ENCODE data around the gene ZBTB7C. TPM values are rescaled to one million over a fixed set of nuclear protein-coding genes. Genes with fewer than 3 reads are reported as not detected.

The ZBTB7C gene
- total and polyA plus RNA-seq, 5 donors from 2014 or later: not detected

GRCh38 chr18:48020337-48021250 is 388.6 kb downstream of the ZBTB7C start:
- H3K36me3 Mint-ChIP-seq: no peaks in the 10 kb centered on the region
- H3K27ac Mint-ChIP-seq: no peak overlapping the region
- Histone ChIP-seq H3K4me3 (ENCODE audit: low read depth, low read length) (no peak overlapping the region), H3K4me1 (ENCODE audit: control insufficient read depth, insufficient read depth, low read length, poor library complexity, severe bottlenecking) (no peaks in the 10 kb centered on the region), H3K9me3 (ENCODE audit: control insufficient read depth in 2 of 2, low read length in 2 of 2) (peaks cover 0 to 2% of the 10 kb centered on the region in 2 experiments), H3K27ac (ENCODE audit: insufficient read depth, low read length, poor library complexity, severe bottlenecking) (no peak overlapping the region), H3K36me3 (ENCODE audit: control insufficient read depth, insufficient read depth, low read length) (no peaks in the 10 kb centered on the region), H3K27me3 (ENCODE audit: control insufficient read depth, insufficient read depth, low read length) (peaks cover 10% of the 10 kb centered on the region)
- H3K4me1 Mint-ChIP-seq: peaks cover 0 to 5% (median 0%) of the 10 kb centered on the region in 4 donors
- H3K9me3 Mint-ChIP-seq: peaks cover 0 to 2% (median 0%) of the 10 kb centered on the region in 7 donors
- ATAC-seq (ENCODE audit: low read depth in 2 of 2) (no peak), DNase-seq (no peak)
- peaks cover 48% of the 10 kb centered on the region for H3K27me3 Mint-ChIP-seq
- no peak overlapping the region for H3K4me3 Mint-ChIP-seq

DNA sequence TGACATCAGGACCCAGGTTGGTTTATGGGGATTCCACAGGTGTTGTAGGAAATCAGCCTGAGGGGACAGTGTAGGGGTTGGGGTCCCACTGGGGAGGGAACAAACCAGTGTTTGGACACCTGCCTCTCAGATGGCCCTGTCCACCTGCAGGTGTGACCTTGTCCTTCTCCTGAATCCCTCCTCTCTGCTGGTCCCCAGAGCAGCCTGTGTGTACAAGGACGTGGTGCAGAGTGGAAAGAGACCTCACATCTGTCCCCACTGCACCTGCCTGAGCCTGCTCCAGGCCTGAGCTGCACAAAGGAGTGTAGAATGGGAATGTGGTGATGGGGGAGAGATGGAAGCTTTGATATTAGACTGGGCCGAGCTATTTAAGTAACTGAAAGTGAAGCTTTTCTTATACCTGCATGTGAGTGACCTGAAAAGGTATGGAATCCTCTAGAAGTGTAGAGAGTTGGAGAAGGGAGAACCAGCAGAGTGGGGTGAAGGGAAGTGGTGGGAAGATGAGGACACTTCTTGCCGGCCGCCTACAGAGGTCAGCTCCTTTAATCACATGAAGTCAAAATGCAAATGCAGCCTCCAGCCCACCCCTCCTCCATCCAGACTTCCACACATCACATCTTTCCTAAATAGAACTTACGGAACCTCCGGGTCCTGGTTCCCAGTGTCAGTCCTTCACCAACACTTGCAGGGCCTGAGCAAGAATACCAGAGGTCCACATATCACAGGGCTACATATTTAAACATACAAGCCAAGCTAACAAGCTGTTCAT is 389.4 kb downstream of the ZBTB7C start:
- DNase-seq (no peak), ATAC-seq (ENCODE audit: low read depth in 2 of 2) (peak in 1 of 2 donors; percentile 28)
- peaks cover 0 to 5% of the 10 kb centered on the region in 2 experiments for H3K9me3 ChIP-seq (ENCODE audit: control insufficient read depth in 2 of 2, low read length in 2 of 2)
- H3K27ac ChIP-seq (ENCODE audit: insufficient read depth, low read length, poor library complexity, severe bottlenecking): no peak overlapping the region
- H3K4me1 ChIP-seq (ENCODE audit: control insufficient read depth, insufficient read depth, low read length, poor library complexity, severe bottlenecking): no peaks in the 10 kb centered on the region
- peaks cover 0 to 5% (median 0%) of the 10 kb centered on the region in 4 donors for H3K4me1 Mint-ChIP-seq
- H3K36me3 ChIP-seq (ENCODE audit: control insufficient read depth, insufficient read depth, low read length): no peaks in the 10 kb centered on the region
- no peaks in the 10 kb centered on the region for H3K36me3 Mint-ChIP-seq
- peak overlapping the region in 1 of 3 donors; percentile 5 for H3K27ac Mint-ChIP-seq
- no peak overlapping the region for H3K4me3 Mint-ChIP-seq
- H3K27me3 Mint-ChIP-seq: peaks cover 39% of the 10 kb centered on the region
- peaks cover 0 to 7% (median 0%) of the 10 kb centered on the region in 7 donors for H3K9me3 Mint-ChIP-seq
- H3K4me3 ChIP-seq (ENCODE audit: low read depth, low read length): no peak overlapping the region
- H3K27me3 ChIP-seq (ENCODE audit: control insufficient read depth, insufficient read depth, low read length): peaks cover 10% of the 10 kb centered on the region

GRCh38 chr18:48018851-48019250 is 390.3 kb downstream of the ZBTB7C start:
- H3K27ac Mint-ChIP-seq: no peak overlapping the region
- H3K4me3 Mint-ChIP-seq: no peak overlapping the region

GRCh38 chr18:48017635-48018034 is 391.5 kb downstream of the ZBTB7C start:
- no peaks in the 10 kb centered on the region for H3K36me3 Mint-ChIP-seq

More at GRCh38 chr18:48018851-48019250, 390.3 kb downstream of the ZBTB7C start:
- Mint-ChIP-seq H3K9me3 (peaks cover 0 to 9% (median 0%) of the 10 kb centered on the region in 7 donors), H3K27me3 (peaks cover 40% of the 10 kb centered on the region), H3K4me1 (peaks cover 0 to 5% (median 0%) of the 10 kb centered on the region in 4 donors), H3K36me3 (no peaks in the 10 kb centered on the region)
- peaks cover 0 to 7% of the 10 kb centered on the region in 2 experiments for H3K9me3 ChIP-seq (ENCODE audit: control insufficient read depth in 2 of 2, low read length in 2 of 2)
- no peak overlapping the region for H3K27ac ChIP-seq (ENCODE audit: insufficient read depth, low read length, poor library complexity, severe bottlenecking)
- DNase-seq (no peak), ATAC-seq (ENCODE audit: low read depth in 2 of 2) (no peak)
- H3K4me3 ChIP-seq (ENCODE audit: low read depth, low read length): no peak overlapping the region
- no peaks in the 10 kb centered on the region for H3K4me1 ChIP-seq (ENCODE audit: control insufficient read depth, insufficient read depth, low read length, poor library complexity, severe bottlenecking)
- no peaks in the 10 kb centered on the region for H3K36me3 ChIP-seq (ENCODE audit: control insufficient read depth, insufficient read depth, low read length)
- H3K27me3 ChIP-seq (ENCODE audit: control insufficient read depth, insufficient read depth, low read length): peaks cover 10% of the 10 kb centered on the region

GRCh38 chr18:48013162-48013561 is 396.0 kb downstream of the ZBTB7C start:
- H3K27me3 Mint-ChIP-seq: peaks cover 52% of the 10 kb centered on the region
- DNase-seq (no peak), ATAC-seq (ENCODE audit: low read depth in 2 of 2) (no peak)
- Histone ChIP-seq H3K4me3 (ENCODE audit: low read depth, low read length) (no peak overlapping the region), H3K36me3 (ENCODE audit: control insufficient read depth, insufficient read depth, low read length) (no peaks in the 10 kb centered on the region), H3K9me3 (ENCODE audit: control insufficient read depth in 2 of 2, low read length in 2 of 2) (peaks cover 0 to 7% of the 10 kb centered on the region in 2 experiments), H3K4me1 (ENCODE audit: control insufficient read depth, insufficient read depth, low read length, poor library complexity, severe bottlenecking) (no peaks in the 10 kb centered on the region), H3K27me3 (ENCODE audit: control insufficient read depth, insufficient read depth, low read length) (peaks cover 5% of the 10 kb centered on the region), H3K27ac (ENCODE audit: insufficient read depth, low read length, poor library complexity, severe bottlenecking) (no peak overlapping the region)
- H3K36me3 Mint-ChIP-seq: no peaks in the 10 kb centered on the region
- peaks cover 0 to 13% (median 0%) of the 10 kb centered on the region in 7 donors for H3K9me3 Mint-ChIP-seq
- no peak overlapping the region for H3K4me3 Mint-ChIP-seq
- no peak overlapping the region for H3K27ac Mint-ChIP-seq
- H3K4me1 Mint-ChIP-seq: peaks cover 0 to 9% (median 4%) of the 10 kb centered on the region in 4 donors

More at GRCh38 chr18:48017635-48018034, 391.5 kb downstream of the ZBTB7C start:
- peaks cover 8% of the 10 kb centered on the region for H3K27me3 ChIP-seq (ENCODE audit: control insufficient read depth, insufficient read depth, low read length)
- H3K9me3 ChIP-seq (ENCODE audit: control insufficient read depth in 2 of 2, low read length in 2 of 2): peaks cover 0 to 7% of the 10 kb centered on the region in 2 experiments
- no peak overlapping the region for H3K4me3 ChIP-seq (ENCODE audit: low read depth, low read length)
- Mint-ChIP-seq H3K27me3 (peaks cover 48% of the 10 kb centered on the region), H3K4me1 (peaks cover 0 to 3% (median 0%) of the 10 kb centered on the region in 4 donors), H3K4me3 (no peak overlapping the region), H3K27ac (no peak overlapping the region), H3K9me3 (peaks cover 0 to 9% (median 0%) of the 10 kb centered on the region in 7 donors)
- H3K4me1 ChIP-seq (ENCODE audit: control insufficient read depth, insufficient read depth, low read length, poor library complexity, severe bottlenecking): no peaks in the 10 kb centered on the region
- ATAC-seq (ENCODE audit: low read depth in 2 of 2): no peak
- DNase-seq: no peak
- H3K36me3 ChIP-seq (ENCODE audit: control insufficient read depth, insufficient read depth, low read length): no peaks in the 10 kb centered on the region
- no peak overlapping the region for H3K27ac ChIP-seq (ENCODE audit: insufficient read depth, low read length, poor library complexity, severe bottlenecking)

DNA sequence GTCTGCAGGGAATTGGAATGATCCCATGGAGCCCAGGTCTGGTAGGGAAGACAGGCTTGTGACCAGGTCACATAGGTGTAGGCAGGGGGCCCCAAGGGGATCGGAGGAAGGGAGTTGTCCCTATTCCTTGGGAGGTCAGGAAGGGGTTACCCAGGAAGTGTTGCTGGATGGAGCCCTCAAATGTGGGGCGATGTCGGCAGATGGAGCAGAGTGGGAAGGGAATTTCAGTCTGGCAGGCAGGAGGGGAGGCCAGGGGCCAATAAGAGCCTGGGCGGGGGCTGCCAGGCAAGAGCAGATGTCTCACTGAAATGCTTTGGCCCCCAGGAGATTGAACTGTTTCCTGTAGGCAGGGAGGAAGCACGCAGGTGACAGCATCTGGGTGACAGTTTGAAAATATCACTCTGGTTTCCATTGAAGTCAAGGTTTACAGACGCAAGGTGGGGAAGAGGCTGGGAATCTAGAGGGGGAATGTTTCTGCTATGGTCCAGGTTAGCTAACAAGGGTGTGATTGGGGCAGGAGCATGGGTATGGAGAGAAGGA is 397.2 kb downstream of the ZBTB7C start:
- H3K4me3 Mint-ChIP-seq: no peak overlapping the region
- peaks cover 53% of the 10 kb centered on the region for H3K27me3 Mint-ChIP-seq
- no peak for ATAC-seq (ENCODE audit: low read depth in 2 of 2)

DNA sequence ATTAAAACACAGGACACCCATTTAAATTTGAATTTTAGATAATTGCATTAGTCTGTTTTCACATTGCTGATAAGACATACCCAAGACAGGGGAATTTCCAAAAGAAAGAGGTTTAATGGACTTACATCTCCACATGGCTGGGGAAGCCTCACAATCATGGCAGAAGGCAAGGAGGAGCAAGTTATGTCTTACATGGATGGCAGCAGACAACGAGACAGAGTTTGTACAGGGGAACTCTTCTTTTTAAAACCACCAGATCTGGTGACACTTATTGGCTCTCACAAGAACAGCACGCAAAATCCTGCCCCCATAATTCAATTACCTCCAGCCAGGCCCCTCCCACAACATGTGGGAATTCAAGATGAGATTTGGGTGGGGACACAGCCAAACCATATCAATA is 398.9 kb downstream of the ZBTB7C start:
- peaks cover 0 to 6% of the 10 kb centered on the region in 2 experiments for H3K9me3 ChIP-seq (ENCODE audit: control insufficient read depth in 2 of 2, low read length in 2 of 2)
- Mint-ChIP-seq H3K4me3 (peak overlapping the region in 1 of 4 donors; percentile 28), H3K27ac (no peak overlapping the region), H3K4me1 (peaks cover 0 to 9% (median 4%) of the 10 kb centered on the region in 4 donors), H3K36me3 (no peaks in the 10 kb centered on the region), H3K9me3 (peaks cover 0 to 9% (median 1%) of the 10 kb centered on the region in 7 donors), H3K27me3 (peaks cover 56% of the 10 kb centered on the region)
- no peak overlapping the region for H3K4me3 ChIP-seq (ENCODE audit: low read depth, low read length)
- ATAC-seq (ENCODE audit: low read depth in 2 of 2) (no peak), DNase-seq (no peak)
- H3K27me3 ChIP-seq (ENCODE audit: control insufficient read depth, insufficient read depth, low read length): peaks cover 2% of the 10 kb centered on the region
- no peak overlapping the region for H3K27ac ChIP-seq (ENCODE audit: insufficient read depth, low read length, poor library complexity, severe bottlenecking)
- peaks cover 5% of the 10 kb centered on the region for H3K4me1 ChIP-seq (ENCODE audit: control insufficient read depth, insufficient read depth, low read length, poor library complexity, severe bottlenecking)
- no peaks in the 10 kb centered on the region for H3K36me3 ChIP-seq (ENCODE audit: control insufficient read depth, insufficient read depth, low read length)

More for the DNA sequence above, 397.2 kb downstream of the ZBTB7C start:
- H3K36me3 Mint-ChIP-seq: no peaks in the 10 kb centered on the region
- Histone ChIP-seq H3K27me3 (ENCODE audit: control insufficient read depth, insufficient read depth, low read length) (peaks cover 7% of the 10 kb centered on the region), H3K4me1 (ENCODE audit: control insufficient read depth, insufficient read depth, low read length, poor library complexity, severe bottlenecking) (peaks cover 5% of the 10 kb centered on the region), H3K9me3 (ENCODE audit: control insufficient read depth in 2 of 2, low read length in 2 of 2) (peaks cover 0 to 7% of the 10 kb centered on the region in 2 experiments), H3K4me3 (ENCODE audit: low read depth, low read length) (no peak overlapping the region), H3K27ac (ENCODE audit: insufficient read depth, low read length, poor library complexity, severe bottlenecking) (no peak overlapping the region), H3K36me3 (ENCODE audit: control insufficient read depth, insufficient read depth, low read length) (no peaks in the 10 kb centered on the region)
- peaks cover 0 to 13% (median 0%) of the 10 kb centered on the region in 7 donors for H3K9me3 Mint-ChIP-seq
- no peak for DNase-seq
- H3K4me1 Mint-ChIP-seq: peaks cover 0 to 9% (median 4%) of the 10 kb centered on the region in 4 donors
- peak overlapping the region in 1 of 3 donors; percentile 74 for H3K27ac Mint-ChIP-seq

Data from CD4-positive, CD25-positive, alpha-beta regulatory T cell (primary cell).